Brain microvascular endothelial cell (primary cell): ENCODE data around the gene ADGRD1.

Source experiments
- DNase-seq: peaks from one replicate; pipeline ENCODE4 v3.0.0-alpha.2; 2020
- H3K27ac ChIP-seq: fragments of 250-450 bp; sonication (Bioruptor Pico); 2 replicates; pipeline ENCODE4 v1.5.1; 2020; ENCODE audit warnings: mild to moderate bottlenecking, moderate library complexity
- H3K27me3 ChIP-seq: fragments of 250-450 bp; sonication (Bioruptor Pico); replicated peaks from 2 replicates; pipeline ENCODE4 v1.5.1; 2020; ENCODE audit warnings: mild to moderate bottlenecking
- H3K36me3 ChIP-seq: fragments of 250-450 bp; sonication (Bioruptor Pico); replicated peaks from 2 replicates; pipeline ENCODE4 v1.5.1; 2020; ENCODE audit warnings: mild to moderate bottlenecking
- H3K4me3 ChIP-seq: 2 replicates; pipeline ENCODE4 v1.5.1; 2011; ENCODE audit warnings: low read depth, mild to moderate bottlenecking, control low read depth, low read length, moderate library complexity
- in situ Hi-C: cut with HindIII; loops from 2 replicates; pipeline ENCODE4 v1.10.0; 2017; ENCODE audit warnings: low sequenced_read_pairs, low pct_ligation_motif_present
- TF ChIP-seq, protein P1 (sequence below): IDR thresholded peaks from 2 replicates; pipeline ENCODE4 v1.5.1; 2011; ENCODE audit warnings: low read depth, mild to moderate bottlenecking, moderate library complexity, low read length, control low read depth, inconsistent platforms; ENCODE audit errors: missing control alignments

Gene ADGRD1

GRCh38 chr12:131015581-131016337, 62.1 kb downstream of the ADGRD1 start:
- H3K27me3 ChIP-seq, result no peaks in the 10 kb centered on the region
- TF ChIP-seq, protein P1, sequence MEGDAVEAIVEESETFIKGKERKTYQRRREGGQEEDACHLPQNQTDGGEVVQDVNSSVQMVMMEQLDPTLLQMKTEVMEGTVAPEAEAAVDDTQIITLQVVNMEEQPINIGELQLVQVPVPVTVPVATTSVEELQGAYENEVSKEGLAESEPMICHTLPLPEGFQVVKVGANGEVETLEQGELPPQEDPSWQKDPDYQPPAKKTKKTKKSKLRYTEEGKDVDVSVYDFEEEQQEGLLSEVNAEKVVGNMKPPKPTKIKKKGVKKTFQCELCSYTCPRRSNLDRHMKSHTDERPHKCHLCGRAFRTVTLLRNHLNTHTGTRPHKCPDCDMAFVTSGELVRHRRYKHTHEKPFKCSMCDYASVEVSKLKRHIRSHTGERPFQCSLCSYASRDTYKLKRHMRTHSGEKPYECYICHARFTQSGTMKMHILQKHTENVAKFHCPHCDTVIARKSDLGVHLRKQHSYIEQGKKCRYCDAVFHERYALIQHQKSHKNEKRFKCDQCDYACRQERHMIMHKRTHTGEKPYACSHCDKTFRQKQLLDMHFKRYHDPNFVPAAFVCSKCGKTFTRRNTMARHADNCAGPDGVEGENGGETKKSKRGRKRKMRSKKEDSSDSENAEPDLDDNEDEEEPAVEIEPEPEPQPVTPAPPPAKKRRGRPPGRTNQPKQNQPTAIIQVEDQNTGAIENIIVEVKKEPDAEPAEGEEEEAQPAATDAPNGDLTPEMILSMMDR, result no peak
- no peak overlapping the region for H3K27ac ChIP-seq
- in situ Hi-C loops, result no loop called here
- H3K4me3 ChIP-seq, result no peak overlapping the region
- H3K36me3 ChIP-seq, result no peaks in the 10 kb centered on the region
- DNase-seq, result no peak

DNA sequence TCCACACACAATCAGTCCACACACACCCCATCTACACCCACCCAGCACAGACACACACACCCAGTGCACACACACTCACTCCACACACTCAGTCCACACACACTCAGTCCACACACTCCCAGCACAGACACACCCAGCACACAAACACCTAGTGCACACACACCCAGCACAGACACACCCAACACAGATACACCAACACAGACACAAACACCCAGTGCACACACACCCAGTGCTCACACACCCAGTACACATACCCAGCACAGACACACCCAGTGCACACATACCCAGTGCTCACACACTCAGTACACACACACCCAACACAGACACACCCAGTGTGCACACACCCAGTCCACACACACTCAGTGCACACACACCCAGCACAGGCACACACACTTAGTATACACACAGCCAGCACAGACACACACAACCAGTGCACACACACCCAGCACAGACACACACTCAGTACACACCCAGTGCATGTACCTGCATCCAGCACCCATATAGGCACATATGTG, 63.8 kb downstream of the ADGRD1 start:
- in situ Hi-C loops, result no loop called here
- Histone ChIP-seq H3K27ac (no peak overlapping the region), H3K4me3 (no peak overlapping the region), H3K36me3 (no peaks in the 10 kb centered on the region), H3K27me3 (no peaks in the 10 kb centered on the region)
- DNase-seq, result no peak
- TF ChIP-seq, protein P1, result no peak

GRCh38 chr12:131018019-131018620, 64.4 kb downstream of the ADGRD1 start:
- in situ Hi-C loops, result no loop called here
- no peaks in the 10 kb centered on the region for H3K27me3 ChIP-seq
- H3K36me3 ChIP-seq, result no peaks in the 10 kb centered on the region
- TF ChIP-seq, protein P1, result no peak
- H3K27ac ChIP-seq, result no peak overlapping the region
- H3K4me3 ChIP-seq, result no peak overlapping the region
- no peak for DNase-seq

DNA sequence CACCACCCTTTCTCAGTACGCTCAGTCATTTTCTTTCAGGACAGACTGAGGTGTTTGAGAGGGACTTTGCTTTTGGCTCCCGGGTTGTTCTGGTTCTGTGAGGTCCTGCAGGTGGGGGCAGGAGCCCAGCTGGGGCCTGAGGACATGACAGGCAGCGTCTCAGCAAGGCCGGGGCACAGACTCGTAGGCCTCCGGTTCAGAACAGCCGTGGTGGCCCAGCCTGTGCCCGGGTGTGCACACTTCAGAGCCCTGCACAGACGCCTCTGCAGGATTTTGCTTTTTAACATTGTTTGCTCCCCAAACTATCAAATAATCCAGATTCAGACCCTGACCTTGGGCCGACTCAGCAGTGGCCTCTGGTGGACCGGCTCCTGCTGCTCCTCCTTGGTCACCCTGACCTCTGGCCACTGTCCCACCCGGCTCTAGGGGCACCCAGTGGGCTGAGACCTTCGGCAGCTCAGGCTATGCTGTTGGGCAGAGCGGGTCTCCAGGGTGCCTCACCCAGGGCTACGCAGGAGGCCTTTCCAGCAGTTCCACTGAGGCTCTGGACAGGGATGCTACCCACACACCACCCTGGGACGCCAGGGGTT, 65.2 kb downstream of the ADGRD1 start:
- Histone ChIP-seq H3K4me3 (no peak overlapping the region), H3K27ac (no peak overlapping the region), H3K27me3 (no peaks in the 10 kb centered on the region), H3K36me3 (no peaks in the 10 kb centered on the region)
- TF ChIP-seq, protein P1, result no peak
- no peak for DNase-seq
- in situ Hi-C loops, result no loop called here

DNA sequence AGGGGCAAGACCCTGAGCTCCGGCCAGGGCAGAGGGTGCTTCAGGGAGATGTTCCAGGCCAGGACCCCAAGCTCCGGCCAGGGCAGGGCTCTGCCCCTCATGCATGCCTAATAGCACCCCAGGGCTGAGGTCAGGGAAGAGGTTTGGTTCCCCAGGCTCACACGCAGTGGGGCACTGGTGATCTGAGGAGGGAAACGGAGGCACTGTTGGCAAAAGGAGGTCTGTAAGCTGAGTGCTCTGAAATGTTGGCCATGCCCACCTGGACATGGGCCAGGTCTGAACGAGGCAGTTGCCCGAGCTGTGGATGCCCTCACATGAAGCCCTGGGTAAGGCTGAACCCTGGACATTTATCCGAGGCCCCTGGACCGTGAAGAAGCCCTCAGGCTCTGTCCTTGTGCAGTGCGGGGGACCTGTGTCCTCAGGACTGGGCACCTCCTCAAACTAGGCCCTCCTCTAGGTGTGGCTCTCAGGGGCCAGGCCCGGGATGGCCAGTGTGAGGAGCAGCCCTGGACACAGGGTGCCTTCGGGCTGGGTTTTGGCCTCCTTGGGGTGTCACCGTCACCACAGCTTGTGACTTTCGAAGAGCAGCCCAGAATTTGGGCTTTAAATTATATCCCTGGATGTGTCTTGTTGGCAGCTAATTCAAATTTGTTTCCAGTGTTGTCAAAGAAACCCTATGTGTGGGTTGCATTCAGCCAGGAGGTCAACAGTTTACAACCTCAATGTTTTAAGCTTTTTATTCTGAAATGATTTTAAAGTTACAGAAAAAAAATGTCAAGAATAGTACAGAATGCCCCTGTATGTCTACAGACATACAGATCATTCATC, 66.8 kb downstream of the ADGRD1 start:
- no peaks in the 10 kb centered on the region for H3K36me3 ChIP-seq
- no peak overlapping the region for H3K27ac ChIP-seq
- in situ Hi-C loops, result no loop called here
- DNase-seq, result no peak
- TF ChIP-seq, protein P1, result no peak
- H3K27me3 ChIP-seq, result no peaks in the 10 kb centered on the region
- H3K4me3 ChIP-seq, result no peak overlapping the region
